ENCODE data around the gene DDX6. TPM values are rescaled to one million over a fixed set of nuclear protein-coding genes. Genes with fewer than 3 reads are reported as not detected.
"Not testable (repeated sequence)": the region's sequence is repeated elsewhere in the genome, so short reads cannot be mapped to it uniquely, and the experiment has no call there.

The DDX6 gene
- total RNA-seq, 4 donors from 2014 or later: 69.7 to 96.9 (median 84.6) TPM

DNA sequence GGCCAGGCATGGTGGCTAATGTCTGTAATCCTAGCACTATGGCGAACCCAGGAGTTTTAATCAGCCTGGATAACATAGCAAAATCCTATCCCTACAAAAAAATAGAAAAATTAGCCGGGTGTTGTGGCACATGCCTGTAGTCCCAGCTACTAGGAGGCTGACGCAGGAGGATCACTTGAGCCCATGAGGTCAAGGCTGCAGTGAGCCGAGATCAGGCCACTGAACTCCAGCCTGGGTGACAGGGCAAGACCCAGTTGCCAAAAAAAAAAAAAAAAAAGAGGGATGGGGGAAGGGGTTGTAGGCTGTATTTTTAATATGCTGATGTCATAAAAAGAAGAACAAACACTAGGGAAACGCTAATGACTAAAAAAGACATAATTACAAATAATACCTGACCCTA, 12.1 kb downstream of the DDX6 start:
- Histone ChIP-seq H3K27ac (no peak overlapping the region), H3K4me3 (no peak overlapping the region), H3K36me3 (peaks cover 12 to 100% (median 34%) of the 10 kb centered on the region in 3 donors), H3K27me3 (no peaks in the 10 kb centered on the region), H3K4me1 (peaks cover 0 to 73% (median 12%) of the 10 kb centered on the region in 3 donors), H3K9me3 (no peaks in the 10 kb centered on the region)
- 75 to 88% methylated on average over 5 of the region's 5 CpGs for WGBS, 2 donors
- DNase-seq: no peak
- intact Hi-C loops (cut with DNase I): no loop called here
- TF ChIP-seq, protein P1, sequence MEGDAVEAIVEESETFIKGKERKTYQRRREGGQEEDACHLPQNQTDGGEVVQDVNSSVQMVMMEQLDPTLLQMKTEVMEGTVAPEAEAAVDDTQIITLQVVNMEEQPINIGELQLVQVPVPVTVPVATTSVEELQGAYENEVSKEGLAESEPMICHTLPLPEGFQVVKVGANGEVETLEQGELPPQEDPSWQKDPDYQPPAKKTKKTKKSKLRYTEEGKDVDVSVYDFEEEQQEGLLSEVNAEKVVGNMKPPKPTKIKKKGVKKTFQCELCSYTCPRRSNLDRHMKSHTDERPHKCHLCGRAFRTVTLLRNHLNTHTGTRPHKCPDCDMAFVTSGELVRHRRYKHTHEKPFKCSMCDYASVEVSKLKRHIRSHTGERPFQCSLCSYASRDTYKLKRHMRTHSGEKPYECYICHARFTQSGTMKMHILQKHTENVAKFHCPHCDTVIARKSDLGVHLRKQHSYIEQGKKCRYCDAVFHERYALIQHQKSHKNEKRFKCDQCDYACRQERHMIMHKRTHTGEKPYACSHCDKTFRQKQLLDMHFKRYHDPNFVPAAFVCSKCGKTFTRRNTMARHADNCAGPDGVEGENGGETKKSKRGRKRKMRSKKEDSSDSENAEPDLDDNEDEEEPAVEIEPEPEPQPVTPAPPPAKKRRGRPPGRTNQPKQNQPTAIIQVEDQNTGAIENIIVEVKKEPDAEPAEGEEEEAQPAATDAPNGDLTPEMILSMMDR (IDR thresholded peaks at IDR 0.05): no peak
- no peak for TF ChIP-seq POLR2A (IDR thresholded peaks at IDR 0.05)

GRCh38 chr11:118774032-118774431, 16.9 kb downstream of the DDX6 start:
- intact Hi-C loops (cut with DNase I): no loop called here
- TF ChIP-seq, protein P1 (IDR thresholded peaks at IDR 0.05): no peak
- no peak for TF ChIP-seq POLR2A (IDR thresholded peaks at IDR 0.05)
- no peaks in the 10 kb centered on the region for H3K27me3 ChIP-seq
- no peak overlapping the region for H3K27ac ChIP-seq
- no peak overlapping the region for H3K4me3 ChIP-seq
- peaks cover 8 to 84% (median 40%) of the 10 kb centered on the region in 3 donors for H3K4me1 ChIP-seq
- no peak for DNase-seq
- no peaks in the 10 kb centered on the region for H3K9me3 ChIP-seq
- WGBS, 2 donors: 61 to 73% methylated on average over 4 of the region's 4 CpGs
- H3K36me3 ChIP-seq: peaks cover 12 to 95% (median 25%) of the 10 kb centered on the region in 3 donors

GRCh38 chr11:118771547-118772288, 19.2 kb downstream of the DDX6 start:
- H3K27ac ChIP-seq: peak overlapping the region in 2 of 4 donors; percentile 32 to 34
- H3K27me3 ChIP-seq: no peaks in the 10 kb centered on the region
- no peaks in the 10 kb centered on the region for H3K9me3 ChIP-seq
- 44 to 56% methylated on average over 4 of the region's 4 CpGs for WGBS, 2 donors
- peaks cover 10 to 91% (median 18%) of the 10 kb centered on the region in 3 donors for H3K36me3 ChIP-seq
- TF ChIP-seq, protein P1 (IDR thresholded peaks at IDR 0.05): no peak
- no peak for TF ChIP-seq POLR2A (IDR thresholded peaks at IDR 0.05)
- no peak overlapping the region for H3K4me3 ChIP-seq
- DNase-seq: no peak
- H3K4me1 ChIP-seq: peaks cover 8 to 98% (median 53%) of the 10 kb centered on the region in 3 donors
- intact Hi-C loops (cut with DNase I): no loop called here

DNA sequence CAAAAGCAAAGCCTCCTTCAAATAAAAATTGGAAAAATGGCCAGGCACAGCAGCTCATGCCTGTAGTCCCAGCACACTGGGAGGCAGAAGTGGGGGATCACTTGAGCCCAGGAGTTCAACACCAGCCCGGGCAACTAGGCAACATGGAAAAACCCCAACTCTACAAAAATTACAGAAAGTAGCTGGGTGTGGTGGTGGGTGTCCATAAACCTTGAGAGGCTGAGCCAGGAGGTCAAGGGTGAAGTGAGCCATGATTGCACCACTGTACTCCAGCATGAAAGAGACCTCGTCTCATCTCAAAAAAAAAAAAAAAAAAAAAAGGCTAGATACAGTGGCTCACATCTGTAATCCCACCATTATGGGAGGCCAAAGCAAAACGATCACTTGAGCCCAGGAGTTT, 22.3 kb downstream of the DDX6 start:
- H3K4me3 ChIP-seq: no peak overlapping the region
- H3K27ac ChIP-seq: no peak overlapping the region
- no peaks in the 10 kb centered on the region for H3K27me3 ChIP-seq
- H3K4me1 ChIP-seq: peaks cover 8 to 79% (median 48%) of the 10 kb centered on the region in 3 donors
- intact Hi-C loops (cut with DNase I): no loop called here
- H3K9me3 ChIP-seq: no peaks in the 10 kb centered on the region
- peaks cover 0 to 91% (median 16%) of the 10 kb centered on the region in 3 donors for H3K36me3 ChIP-seq
- TF ChIP-seq, protein P1 (IDR thresholded peaks at IDR 0.05): no peak
- TF ChIP-seq POLR2A (IDR thresholded peaks at IDR 0.05): no peak
- 54 to 60% methylated on average over 3 of the region's 3 CpGs for WGBS, 2 donors
- no peak for DNase-seq

DNA sequence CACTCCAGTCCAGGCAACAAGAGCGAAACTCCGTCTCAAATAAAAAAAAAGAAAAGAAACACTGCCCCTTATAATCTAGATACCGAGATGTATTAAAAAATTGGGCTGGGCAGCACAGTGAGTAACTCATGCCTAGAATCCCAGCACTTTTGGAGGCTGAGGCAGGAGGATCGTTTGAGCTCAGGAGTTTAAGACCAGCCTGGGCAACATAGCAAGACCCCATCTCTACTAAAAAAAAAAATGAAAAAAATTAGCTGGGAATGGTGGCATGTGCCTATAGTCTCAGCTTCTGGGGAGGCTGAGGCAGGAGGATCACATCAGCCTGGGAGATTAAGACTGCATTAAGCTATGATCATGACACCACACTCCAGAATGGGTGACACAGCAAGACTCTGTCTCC, 24.9 kb downstream of the DDX6 start:
- Histone ChIP-seq H3K4me3 (no peak overlapping the region), H3K27me3 (no peaks in the 10 kb centered on the region), H3K27ac (no peak overlapping the region), H3K36me3 (peaks cover 0 to 91% (median 24%) of the 10 kb centered on the region in 3 donors), H3K4me1 (peaks cover 4 to 53% (median 28%) of the 10 kb centered on the region in 3 donors), H3K9me3 (no peaks in the 10 kb centered on the region)
- TF ChIP-seq, protein P1 (IDR thresholded peaks at IDR 0.05): no peak
- TF ChIP-seq POLR2A (IDR thresholded peaks at IDR 0.05): no peak
- intact Hi-C loops (cut with DNase I): no loop called here
- WGBS, 2 donors: 88 to 90% methylated on average over 4 of the region's 4 CpGs
- DNase-seq: no peak

DNA sequence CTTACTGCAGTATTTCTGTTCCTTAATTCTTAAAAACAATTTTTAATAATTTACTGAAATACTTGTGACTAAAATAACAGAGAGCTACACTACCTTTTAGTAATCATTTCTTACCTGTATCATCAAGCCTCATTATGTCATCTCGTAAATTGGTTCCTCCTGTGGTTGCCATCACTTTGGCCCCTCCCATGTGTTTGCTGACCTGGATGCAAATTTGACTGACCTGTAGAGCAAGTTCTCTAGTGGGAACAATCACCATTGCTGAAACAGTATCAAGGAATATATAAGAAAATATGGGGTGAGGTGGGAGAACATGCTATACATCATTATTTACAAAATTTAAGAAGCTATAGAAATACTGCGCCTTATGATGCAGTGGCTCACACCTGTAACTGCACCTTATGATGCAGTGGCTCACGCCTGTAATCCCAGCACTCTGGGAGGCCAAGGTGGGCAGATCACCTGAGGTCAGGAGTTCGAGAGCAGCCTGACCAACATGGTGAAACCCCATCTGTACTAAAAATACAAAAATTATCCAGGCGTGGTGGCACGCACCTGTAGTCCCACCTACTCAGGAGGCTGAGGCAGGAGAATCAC, 25.8 kb downstream of the DDX6 start:
- H3K27me3 ChIP-seq; intact Hi-C loops (cut with DNase I); H3K27ac ChIP-seq; DNase-seq; H3K4me3 ChIP-seq; H3K9me3 ChIP-seq: not testable (repeated sequence)
- H3K36me3 ChIP-seq: peaks cover 0 to 91% (median 28%) of the 10 kb centered on the region in 3 donors
- H3K4me1 ChIP-seq: peaks cover 0 to 44% (median 19%) of the 10 kb centered on the region in 3 donors
- 83 to 87% methylated on average over 4 to 5 of the region's 6 CpGs for whole genome bisulfite sequencing, 2 donors

All from esophagus squamous epithelium (tissue), 5 donors.